A549 (cell line): ENCODE results near the gene PRPF31.

Experiments
- CHD4 ChIP-seq: fragments of 200-600 bp; sonication (generic); IDR thresholded peaks from 2 replicates; pipeline ENCODE4 v1.6.1; 2016; ENCODE audit warnings: antibody characterized with exemption, mild to moderate bottlenecking, borderline replicate concordance
- FOSL2 ChIP-seq, 2 experiments: fragments of 450-650 bp in 1 of 2; fragments of >200 bp in 1 of 2; sonication (Bioruptor Twin) in 1 of 2; formaldehyde crosslinking; IDR thresholded peaks; 2 replicates each; pipeline versions ENCODE4 v1.5.0 to v1.6.1; 2016 to 2020; ENCODE audit warnings: mild to moderate bottlenecking in 1 of 2, moderate library complexity in 1 of 2
- HOXB13 ChIP-seq: fragments of 250-450 bp; sonication (Bioruptor Pico); IDR thresholded peaks from 2 replicates; pipeline ENCODE4 v1.5.0; 2020; ENCODE audit warnings: low read depth, mild to moderate bottlenecking, moderate library complexity
- MYC ChIP-seq: IDR thresholded peaks from 2 replicates; pipeline ENCODE4 v1.6.1; 2012; ENCODE audit warnings: mild to moderate bottlenecking, inconsistent platforms, low read length, improper control_type of control experiment, borderline replicate concordance
- NPAS2 ChIP-seq: fragments of 250-450 bp; sonication (Bioruptor Pico); IDR thresholded peaks from 2 replicates; pipeline ENCODE4 v1.8.0; 2022; ENCODE audit warnings: mild to moderate bottlenecking, moderate library complexity, borderline replicate concordance
- POLR2A ChIP-seq: IDR thresholded peaks from 2 replicates; pipeline ENCODE4 v1.6.1; 2012; ENCODE audit warnings: mild to moderate bottlenecking, low read length
- RARB ChIP-seq: fragments of 250-450 bp; sonication (Bioruptor Pico); IDR thresholded peaks from 2 replicates; pipeline ENCODE4 v1.8.0; 2021; ENCODE audit warnings: mild to moderate bottlenecking, moderate library complexity
- RNF2 ChIP-seq: fragments of 200-600 bp; sonication (generic); IDR thresholded peaks from 2 replicates; pipeline ENCODE4 v1.6.1; 2016; ENCODE audit warnings: low read depth, mild to moderate bottlenecking, antibody characterized with exemption, moderate library complexity, borderline replicate concordance
- SMC3 ChIP-seq: fragments of >200 bp; sonication (Bioruptor Twin); formaldehyde crosslinking; IDR thresholded peaks from 3 replicates; pipeline ENCODE4 v1.6.1; 2018; ENCODE audit warnings: inconsistent platforms
- ZC3H11A ChIP-seq: fragments of 450-650 bp; IDR thresholded peaks from 2 replicates; pipeline ENCODE4 v1.6.1; 2014; ENCODE audit warnings: antibody characterized with exemption, mild to moderate bottlenecking
- TF ChIP-seq, protein P1 (sequence below): fragments of >200 bp; sonication (Bioruptor Twin); formaldehyde crosslinking; IDR thresholded peaks from 3 replicates; pipeline ENCODE4 v1.5.1; 2016
- TF ChIP-seq, protein P2 (sequence below): fragments of 450-650 bp; IDR thresholded peaks from 2 replicates; pipeline ENCODE4 v1.6.1; 2014; ENCODE audit warnings: antibody characterized with exemption
- TF ChIP-seq, protein P3 (sequence below): IDR thresholded peaks from 2 replicates; pipeline ENCODE4 v1.6.1; 2012
- TF ChIP-seq, protein P4 (sequence below): fragments of >200 bp; sonication (Bioruptor Twin); formaldehyde crosslinking; IDR thresholded peaks from 3 replicates; pipeline ENCODE4 v1.6.1; 2016

DNA sequence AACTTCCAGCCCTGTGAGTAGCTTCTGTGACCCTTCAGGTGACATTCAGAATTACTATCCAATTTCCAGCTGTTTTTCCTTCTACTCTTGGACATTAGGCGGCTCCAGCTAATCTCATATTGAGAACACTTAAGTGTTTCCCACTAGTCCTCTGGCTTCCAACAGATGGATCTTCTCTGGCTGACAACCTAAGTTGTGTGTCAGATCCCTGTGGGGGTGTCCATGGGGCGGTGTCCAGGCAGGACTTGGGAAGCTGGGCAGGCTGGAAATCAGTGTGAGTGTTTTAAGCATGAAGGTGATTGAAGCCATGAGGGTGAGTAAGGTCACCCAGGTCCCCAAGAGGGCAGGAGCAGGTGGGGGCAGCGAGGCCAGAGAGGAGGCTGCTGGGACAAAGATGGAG, 32.1 kb downstream of the PRPF31 start:
- TF ChIP-seq, protein P1, sequence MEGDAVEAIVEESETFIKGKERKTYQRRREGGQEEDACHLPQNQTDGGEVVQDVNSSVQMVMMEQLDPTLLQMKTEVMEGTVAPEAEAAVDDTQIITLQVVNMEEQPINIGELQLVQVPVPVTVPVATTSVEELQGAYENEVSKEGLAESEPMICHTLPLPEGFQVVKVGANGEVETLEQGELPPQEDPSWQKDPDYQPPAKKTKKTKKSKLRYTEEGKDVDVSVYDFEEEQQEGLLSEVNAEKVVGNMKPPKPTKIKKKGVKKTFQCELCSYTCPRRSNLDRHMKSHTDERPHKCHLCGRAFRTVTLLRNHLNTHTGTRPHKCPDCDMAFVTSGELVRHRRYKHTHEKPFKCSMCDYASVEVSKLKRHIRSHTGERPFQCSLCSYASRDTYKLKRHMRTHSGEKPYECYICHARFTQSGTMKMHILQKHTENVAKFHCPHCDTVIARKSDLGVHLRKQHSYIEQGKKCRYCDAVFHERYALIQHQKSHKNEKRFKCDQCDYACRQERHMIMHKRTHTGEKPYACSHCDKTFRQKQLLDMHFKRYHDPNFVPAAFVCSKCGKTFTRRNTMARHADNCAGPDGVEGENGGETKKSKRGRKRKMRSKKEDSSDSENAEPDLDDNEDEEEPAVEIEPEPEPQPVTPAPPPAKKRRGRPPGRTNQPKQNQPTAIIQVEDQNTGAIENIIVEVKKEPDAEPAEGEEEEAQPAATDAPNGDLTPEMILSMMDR: no peak
- TF ChIP-seq, protein P2, sequence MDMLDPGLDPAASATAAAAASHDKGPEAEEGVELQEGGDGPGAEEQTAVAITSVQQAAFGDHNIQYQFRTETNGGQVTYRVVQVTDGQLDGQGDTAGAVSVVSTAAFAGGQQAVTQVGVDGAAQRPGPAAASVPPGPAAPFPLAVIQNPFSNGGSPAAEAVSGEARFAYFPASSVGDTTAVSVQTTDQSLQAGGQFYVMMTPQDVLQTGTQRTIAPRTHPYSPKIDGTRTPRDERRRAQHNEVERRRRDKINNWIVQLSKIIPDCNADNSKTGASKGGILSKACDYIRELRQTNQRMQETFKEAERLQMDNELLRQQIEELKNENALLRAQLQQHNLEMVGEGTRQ: no peak
- TF ChIP-seq POLR2A (no peak), RARB (no peak), MYC (no peak), NPAS2 (no peak), CHD4 (no peak), SMC3 (no peak), ZC3H11A (no peak), RNF2 (no peak), FOSL2 (IDR thresholded peaks at IDR 0.05) (no peak), FOSL2 (CRISPR knock-in tag; IDR thresholded peaks at IDR 0.05) (no peak), HOXB13 (CRISPR knock-in tag) (no peak)
- TF ChIP-seq, protein P3, sequence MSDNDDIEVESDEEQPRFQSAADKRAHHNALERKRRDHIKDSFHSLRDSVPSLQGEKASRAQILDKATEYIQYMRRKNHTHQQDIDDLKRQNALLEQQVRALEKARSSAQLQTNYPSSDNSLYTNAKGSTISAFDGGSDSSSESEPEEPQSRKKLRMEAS: no peak
- TF ChIP-seq, protein P4, sequence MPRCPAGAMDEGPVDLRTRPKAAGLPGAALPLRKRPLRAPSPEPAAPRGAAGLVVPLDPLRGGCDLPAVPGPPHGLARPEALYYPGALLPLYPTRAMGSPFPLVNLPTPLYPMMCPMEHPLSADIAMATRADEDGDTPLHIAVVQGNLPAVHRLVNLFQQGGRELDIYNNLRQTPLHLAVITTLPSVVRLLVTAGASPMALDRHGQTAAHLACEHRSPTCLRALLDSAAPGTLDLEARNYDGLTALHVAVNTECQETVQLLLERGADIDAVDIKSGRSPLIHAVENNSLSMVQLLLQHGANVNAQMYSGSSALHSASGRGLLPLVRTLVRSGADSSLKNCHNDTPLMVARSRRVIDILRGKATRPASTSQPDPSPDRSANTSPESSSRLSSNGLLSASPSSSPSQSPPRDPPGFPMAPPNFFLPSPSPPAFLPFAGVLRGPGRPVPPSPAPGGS: no peak
